NCI-H526 (cell line): ENCODE data around the gene CLMN.
A peak's percentile ranks its signal among the peaks of the same experiment; 100 is the strongest.
"Not testable (repeated sequence)": the region's sequence is repeated elsewhere in the genome, so short reads cannot be mapped to it uniquely, and the experiment has no call there.

Source experiments
- DNase-seq, 2 experiments: peaks; one replicate each; lab custom pipeline; 2025; lab: John Stamatoyannopoulos, UW

The CLMN gene

GRCh38 chr14:95218472-95219193 lies 101.1 kb downstream of the CLMN start:
- no peak for DNase-seq

GRCh38 chr14:95218006-95218405 lies 101.7 kb downstream of the CLMN start:
- no peak for DNase-seq

- DNase-seq: no peak
Measured at GRCh38 chr14:95217391-95217900, 102.3 kb downstream of the CLMN start.

GRCh38 chr14:95216008-95216407 lies 103.7 kb downstream of the CLMN start:
- no peak for DNase-seq

- no peak for DNase-seq
Measured at GRCh38 chr14:95215094-95215725, 104.5 kb downstream of the CLMN start.

DNA sequence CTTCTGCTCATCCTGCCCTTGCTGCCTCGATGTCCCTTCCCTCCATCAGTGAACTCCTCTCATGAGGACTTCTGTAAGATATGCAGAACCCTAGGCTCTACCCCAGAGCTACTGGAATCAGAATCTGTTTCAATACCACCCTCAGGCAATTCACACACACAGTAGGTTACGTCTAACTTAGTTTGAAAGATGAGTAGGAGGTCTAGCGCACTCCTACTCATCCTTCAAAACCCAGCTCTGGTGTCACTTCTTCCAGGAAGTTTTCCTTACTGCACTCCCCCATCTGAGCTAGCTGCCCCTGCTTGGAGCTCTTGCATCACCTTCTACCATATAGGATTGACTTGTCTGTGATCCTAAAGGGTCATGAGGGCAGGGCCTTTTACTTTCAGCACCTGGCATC lies 105.9 kb downstream of the CLMN start:
- DNase-seq: no peak

DNA sequence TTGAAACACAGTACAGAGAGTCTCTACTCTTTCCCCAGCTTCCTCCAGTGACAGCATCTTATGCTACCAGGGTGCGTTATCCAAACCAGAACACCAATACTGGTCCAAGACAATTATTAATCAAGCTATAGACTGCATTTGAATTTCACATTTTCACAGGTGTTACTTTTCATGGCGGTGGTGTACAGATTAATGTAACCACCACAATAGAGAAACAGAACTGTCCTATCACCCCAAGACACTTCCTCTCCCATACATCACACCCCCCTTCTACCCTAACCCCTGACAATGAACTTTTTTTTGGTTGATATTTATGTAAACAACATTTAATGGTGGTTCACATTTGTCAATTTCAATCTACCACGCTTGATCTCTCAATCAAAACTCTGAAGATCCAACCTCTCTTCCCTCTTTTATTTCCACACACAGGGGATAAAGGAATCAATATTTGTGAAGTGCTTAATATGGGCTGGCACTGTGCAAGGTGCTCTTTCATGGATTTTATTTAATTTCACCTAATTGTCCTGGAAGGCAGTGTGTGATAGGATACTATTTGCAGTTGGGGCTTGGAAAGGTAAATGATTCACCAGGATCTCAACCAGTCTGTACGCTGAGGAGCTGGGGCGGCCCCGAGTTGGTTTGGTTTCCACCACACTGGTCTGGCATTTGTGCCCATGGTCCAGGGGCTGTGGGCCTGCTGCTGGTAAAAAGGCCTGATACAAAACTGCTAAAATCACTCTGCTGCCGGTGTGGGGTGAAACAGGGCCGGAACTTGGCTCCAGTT lies 107.8 kb downstream of the CLMN start:
- DNase-seq: no peak

GRCh38 chr14:95210699-95211098 lies 109.0 kb downstream of the CLMN start:
- no peak for DNase-seq

GRCh38 chr14:95208598-95208997 lies 111.1 kb downstream of the CLMN start:
- no peak for DNase-seq

DNA sequence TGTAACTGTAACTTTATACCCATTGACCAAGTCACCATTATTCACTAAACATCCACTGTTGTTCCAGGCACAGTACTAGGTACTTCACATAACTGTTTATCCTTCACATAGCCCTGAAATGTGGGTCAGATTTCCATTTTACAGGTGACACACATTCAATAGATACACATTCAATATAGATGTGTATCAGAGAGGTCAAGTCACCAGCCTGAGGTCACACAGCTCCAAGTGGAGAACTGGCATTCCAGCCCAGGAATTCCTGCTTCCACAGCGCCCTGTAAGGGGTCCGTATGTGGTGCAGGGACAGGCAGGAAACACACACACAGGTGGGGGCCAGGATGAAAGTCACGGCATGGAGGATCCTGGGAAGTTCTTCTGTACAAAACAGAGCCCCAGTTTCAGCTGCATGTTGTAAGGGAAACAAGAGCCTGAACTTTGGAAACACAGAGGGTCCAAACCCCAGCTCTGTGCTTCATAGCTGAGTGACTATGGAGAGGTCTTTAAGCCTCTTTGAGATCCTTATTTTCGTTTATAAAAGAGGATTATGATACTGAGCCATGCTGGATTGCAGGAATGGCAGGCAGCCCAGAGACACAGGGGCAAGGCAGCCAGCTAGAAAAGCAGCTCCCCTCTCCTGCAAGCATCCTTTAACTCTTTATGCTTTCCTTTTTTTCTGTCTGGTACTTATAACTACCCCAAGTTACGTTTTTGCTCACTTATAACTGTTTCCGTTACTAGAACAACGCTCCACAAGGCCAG lies 112.1 kb downstream of the CLMN start:
- DNase-seq: no peak

GRCh38 chr14:95206534-95206933 lies 113.2 kb downstream of the CLMN start:
- DNase-seq: no peak

GRCh38 chr14:95204705-95205104 lies 115.0 kb downstream of the CLMN start:
- DNase-seq: no peak

DNA sequence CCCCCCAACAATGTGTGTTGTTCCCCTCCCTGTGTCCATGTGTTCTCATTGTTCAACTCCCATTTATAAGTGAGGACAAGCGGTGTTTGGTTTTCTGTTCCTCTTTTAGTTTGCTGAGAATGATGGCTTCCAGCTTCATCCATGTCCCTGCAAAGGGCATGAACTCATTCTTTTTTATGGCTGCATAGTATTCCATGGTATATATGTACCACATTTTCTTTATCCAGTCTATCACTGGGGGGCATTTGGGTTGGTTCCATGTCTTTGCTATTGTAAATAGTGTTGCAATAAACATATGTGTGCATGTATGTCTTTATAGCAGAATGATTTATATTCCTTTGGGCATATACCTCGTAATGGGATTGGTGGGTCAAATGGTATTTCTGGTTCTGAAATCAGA lies 118.0 kb downstream of the CLMN start:
- DNase-seq: not testable (repeated sequence)

DNA sequence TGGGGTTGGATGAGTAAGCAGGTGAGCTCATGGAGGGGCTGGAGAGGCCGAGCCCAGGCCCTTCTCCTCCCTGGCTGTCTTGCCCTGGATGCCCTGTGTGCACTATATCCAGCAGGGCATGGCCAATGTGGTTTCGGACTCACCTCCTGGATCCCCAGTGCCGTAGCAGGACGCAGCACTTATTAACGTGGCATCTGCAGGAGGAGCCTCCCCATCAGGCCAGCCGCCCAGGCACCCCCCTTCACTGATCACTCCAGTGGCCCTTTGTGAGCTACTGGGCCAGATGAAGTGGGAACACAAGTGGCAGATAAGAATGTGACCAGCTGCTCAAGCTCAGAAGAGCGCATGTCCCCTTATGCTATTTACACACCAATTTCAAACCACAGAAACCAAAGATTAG lies 119.3 kb downstream of the CLMN start:
- DNase-seq: no peak

DNA sequence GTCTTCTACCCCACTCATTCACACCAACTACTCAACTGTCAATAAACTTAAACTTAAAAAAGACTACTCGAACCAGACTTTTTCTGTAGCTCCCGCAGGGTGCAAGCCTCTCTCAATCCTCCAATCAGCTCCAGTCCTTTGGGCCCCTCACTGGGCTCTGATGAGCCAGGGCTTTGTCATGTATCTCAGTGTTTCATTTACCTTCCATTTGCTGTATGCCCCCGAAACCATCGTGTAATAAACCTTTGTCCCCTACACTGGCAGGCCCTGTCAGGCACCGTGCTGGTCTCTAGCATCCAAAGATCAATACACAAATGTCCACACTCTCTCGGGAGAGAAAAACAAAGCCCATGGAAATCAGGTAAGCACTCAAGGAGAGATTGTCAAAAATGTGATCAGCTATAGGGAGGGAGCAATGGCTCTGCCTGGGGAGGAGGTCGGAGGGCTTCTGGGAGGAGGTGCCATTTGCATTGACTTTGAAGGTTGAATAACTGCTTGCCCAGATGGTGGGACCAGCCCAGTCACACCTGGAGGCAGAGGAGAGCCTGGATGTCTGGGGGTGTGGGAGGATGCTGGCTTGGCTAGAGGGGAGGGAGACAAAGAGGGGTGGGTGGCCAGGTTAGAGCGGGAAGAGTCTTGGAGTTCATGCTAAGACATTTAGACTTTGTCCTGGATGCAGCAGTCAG lies 120.3 kb downstream of the CLMN start:
- no peak for DNase-seq

GRCh38 chr14:95198320-95198719 lies 121.4 kb downstream of the CLMN start:
- peak in 1 of 2 experiments; percentile 22 for DNase-seq

DNA sequence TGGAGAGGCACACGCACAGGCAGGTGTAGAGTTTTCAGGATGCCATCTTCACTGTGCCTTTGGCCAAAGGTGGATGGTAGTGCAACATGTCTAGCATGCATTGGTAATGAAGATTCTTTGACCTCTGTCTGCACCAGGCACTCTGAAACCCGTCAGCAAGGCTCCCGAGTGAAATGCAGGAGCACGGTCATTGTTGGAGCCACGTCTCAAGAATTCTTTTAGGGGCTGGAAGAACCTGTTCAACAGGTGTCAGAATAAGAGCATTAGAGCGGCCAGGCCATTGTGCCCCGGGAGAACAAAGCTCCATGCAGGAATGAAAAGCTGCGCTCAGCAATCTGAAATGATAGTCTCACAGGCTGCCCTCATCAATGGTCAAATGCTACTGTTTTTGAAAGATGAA lies 122.2 kb downstream of the CLMN start:
- DNase-seq: no peak

- no peak for DNase-seq
Measured at GRCh38 chr14:95196826-95197545, 122.7 kb downstream of the CLMN start.

DNA sequence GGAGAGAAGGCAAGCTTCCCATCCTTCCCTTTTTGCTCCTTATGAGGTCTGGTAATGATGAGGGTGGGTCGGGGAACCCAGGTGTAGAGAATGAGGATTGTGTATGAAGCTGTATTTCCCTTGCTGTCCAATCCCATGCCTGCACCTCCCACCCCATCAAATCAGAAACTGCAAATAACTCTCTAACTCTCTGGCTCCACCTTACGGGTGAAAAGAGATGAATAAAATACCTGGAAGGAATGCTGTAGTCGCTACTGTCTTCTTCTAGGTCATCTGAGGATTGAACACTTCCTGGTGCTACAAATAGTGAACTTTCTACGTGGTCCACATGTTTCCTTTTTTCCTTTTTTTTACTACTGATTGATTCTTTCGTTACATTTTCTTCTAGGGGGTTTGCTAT lies 123.4 kb downstream of the CLMN start:
- DNase-seq: peak in 1 of 2 experiments; percentile 18

- DNase-seq: no peak
Measured at GRCh38 chr14:95195031-95195430, 124.7 kb downstream of the CLMN start.

GRCh38 chr14:95193081-95193480 lies 126.6 kb downstream of the CLMN start:
- DNase-seq: no peak
